Measurements from ENCODE around the gene PSD.

The PSD gene

DNA sequence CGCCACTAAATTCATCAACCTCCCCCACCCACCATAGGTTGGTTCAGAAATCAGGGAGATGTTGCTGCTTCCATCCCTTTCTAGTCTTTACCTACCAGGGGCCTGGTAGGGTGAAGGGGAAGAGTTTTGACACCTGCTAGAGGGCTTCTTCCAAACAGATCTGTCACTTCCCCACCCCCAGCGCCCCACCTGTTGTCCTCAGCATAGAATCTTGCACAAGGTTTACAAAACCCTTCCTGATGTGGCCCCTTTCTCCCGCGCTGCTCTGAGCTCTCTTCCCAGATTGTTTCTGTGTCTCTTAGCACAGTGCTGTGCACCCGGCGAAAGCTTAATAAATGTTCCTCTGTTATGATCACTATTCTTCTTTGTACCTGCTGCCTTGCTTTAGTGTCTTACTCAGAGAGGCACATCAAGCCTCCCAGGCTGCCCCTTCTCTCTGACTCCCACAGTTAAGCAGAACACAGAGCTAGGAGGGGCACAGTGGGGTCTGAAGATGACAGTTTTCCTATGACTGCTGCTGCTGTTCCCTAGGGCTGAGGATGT lies 44.0 kb upstream of the PSD start (continued):
- TF ChIP-seq MYNN (tag by site-specific recombination; IDR thresholded peaks at IDR 0.05; ENCODE audit: borderline replicate concordance), result no peak
- no peak for TF ChIP-seq ZNF555 (tag by site-specific recombination; conservative IDR thresholded peaks at IDR 0.05)
- no peak for TF ChIP-seq IKZF3 (tag by site-specific recombination; IDR thresholded peaks at IDR 0.05)

GRCh38 chr10:102461187-102462054 lies 42.8 kb upstream of the PSD start:
- Histone ChIP-seq H3K4me1 (ENCODE audit: control insufficient read depth, insufficient read depth, low read length) (0 out of 2 replicates have a peak, but pooled peaks cover 2% of the 10 kb centered on the region), H3K4me3 (ENCODE audit: low read depth, low read length) (peak overlapping the region; percentile 21), H3K36me3 (ENCODE audit: control insufficient read depth in 2 of 2, insufficient read depth in 1 of 2, low read length in 2 of 2) (peaks cover 0 to 2% of the 10 kb centered on the region in 2 experiments; a peak in 2 of 3 replicates), H3K27ac (ENCODE audit: extremely low read depth, low read depth, low read length) (no peak overlapping the region; the same call in 1 of the 2 replicates), H3K9me3 (ENCODE audit: control insufficient read depth, insufficient read depth, low read depth, low read length) (no peaks in the 10 kb centered on the region)
- POLR2A ChIA-PET, result interaction anchor here (0.5 to 4.6 kb wide), 10 partner anchors 10 to 403 kb away, joined by 3 to 39 read pairs (median 5); partner anchors contain the start of genes C10orf95, CUEDC2, FBXL15 and NFKB2
- CTCF ChIA-PET, result interaction anchor here (0.6 to 3.9 kb wide), 12 partner anchors 9 to 231 kb away, joined by 3 to 17 read pairs (median 4); partner anchors contain the start of gene SUFU
- TF ChIP-seq SETDB1 (IDR thresholded peaks at IDR 0.05; ENCODE audit: insufficient read length, low read length) (no peak), ZNF549 (tag by site-specific recombination; IDR thresholded peaks at IDR 0.05) (no peak), ZNF654 (tag by site-specific recombination; IDR thresholded peaks at IDR 0.05; ENCODE audit: low read depth) (no peak), ZNF354C (tag by site-specific recombination; IDR thresholded peaks at IDR 0.05; ENCODE audit: borderline replicate concordance, low read depth) (no peak), YY1 (tag by site-specific recombination; IDR thresholded peaks at IDR 0.05) (peak; percentile 97), ZNF10 (tag by site-specific recombination; IDR thresholded peaks at IDR 0.05) (no peak), SALL2 (tag by site-specific recombination; IDR thresholded peaks at IDR 0.05; ENCODE audit: borderline replicate concordance) (no peak), ZNF148 (tag by site-specific recombination; IDR thresholded peaks at IDR 0.05; ENCODE audit: borderline replicate concordance) (no peak), ZNF544 (tag by site-specific recombination; IDR thresholded peaks at IDR 0.05) (no peak), ZNF629 (tag by site-specific recombination; IDR thresholded peaks at IDR 0.05) (peak; percentile 48; the same call in 1 of the 2 replicates), ZNF600 (tag by site-specific recombination; IDR thresholded peaks at IDR 0.05) (peak; percentile 62), ZEB2 (tag by site-specific recombination; IDR thresholded peaks at IDR 0.05) (peak; percentile 88), ZNF529 (tag by site-specific recombination; IDR thresholded peaks at IDR 0.05; ENCODE audit: insufficient replicate concordance) (no peak), ZNF704 (tag by site-specific recombination; IDR thresholded peaks at IDR 0.05) (no peak), ZNF785 (tag by site-specific recombination; IDR thresholded peaks at IDR 0.05) (no peak)
- TF ChIP-seq, protein P1, sequence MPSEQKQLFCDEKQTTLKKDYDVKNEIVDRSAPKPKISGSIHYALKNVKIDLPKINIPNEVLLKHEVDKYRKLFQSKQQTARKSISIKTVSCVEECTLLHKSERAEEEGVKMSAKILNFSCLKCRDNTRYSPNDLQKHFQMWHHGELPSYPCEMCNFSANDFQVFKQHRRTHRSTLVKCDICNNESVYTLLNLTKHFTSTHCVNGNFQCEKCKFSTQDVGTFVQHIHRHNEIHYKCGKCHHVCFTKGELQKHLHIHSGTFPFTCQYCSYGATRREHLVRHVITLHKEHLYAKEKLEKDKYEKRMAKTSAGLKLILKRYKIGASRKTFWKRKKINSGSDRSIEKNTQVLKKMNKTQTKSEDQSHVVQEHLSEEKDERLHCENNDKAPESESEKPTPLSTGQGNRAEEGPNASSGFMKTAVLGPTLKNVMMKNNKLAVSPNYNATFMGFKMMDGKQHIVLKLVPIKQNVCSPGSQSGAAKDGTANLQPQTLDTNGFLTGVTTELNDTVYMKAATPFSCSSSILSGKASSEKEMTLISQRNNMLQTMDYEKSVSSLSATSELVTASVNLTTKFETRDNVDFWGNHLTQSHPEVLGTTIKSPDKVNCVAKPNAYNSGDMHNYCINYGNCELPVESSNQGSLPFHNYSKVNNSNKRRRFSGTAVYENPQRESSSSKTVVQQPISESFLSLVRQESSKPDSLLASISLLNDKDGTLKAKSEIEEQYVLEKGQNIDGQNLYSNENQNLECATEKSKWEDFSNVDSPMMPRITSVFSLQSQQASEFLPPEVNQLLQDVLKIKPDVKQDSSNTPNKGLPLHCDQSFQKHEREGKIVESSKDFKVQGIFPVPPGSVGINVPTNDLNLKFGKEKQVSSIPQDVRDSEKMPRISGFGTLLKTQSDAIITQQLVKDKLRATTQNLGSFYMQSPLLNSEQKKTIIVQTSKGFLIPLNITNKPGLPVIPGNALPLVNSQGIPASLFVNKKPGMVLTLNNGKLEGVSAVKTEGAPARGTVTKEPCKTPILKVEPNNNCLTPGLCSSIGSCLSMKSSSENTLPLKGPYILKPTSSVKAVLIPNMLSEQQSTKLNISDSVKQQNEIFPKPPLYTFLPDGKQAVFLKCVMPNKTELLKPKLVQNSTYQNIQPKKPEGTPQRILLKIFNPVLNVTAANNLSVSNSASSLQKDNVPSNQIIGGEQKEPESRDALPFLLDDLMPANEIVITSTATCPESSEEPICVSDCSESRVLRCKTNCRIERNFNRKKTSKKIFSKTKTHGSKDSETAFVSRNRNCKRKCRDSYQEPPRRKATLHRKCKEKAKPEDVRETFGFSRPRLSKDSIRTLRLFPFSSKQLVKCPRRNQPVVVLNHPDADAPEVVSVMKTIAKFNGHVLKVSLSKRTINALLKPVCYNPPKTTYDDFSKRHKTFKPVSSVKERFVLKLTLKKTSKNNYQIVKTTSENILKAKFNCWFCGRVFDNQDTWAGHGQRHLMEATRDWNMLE (tag by site-specific recombination; conservative IDR thresholded peaks at IDR 0.05; ENCODE audit: low read depth), result peak; percentile 72
- TF ChIP-seq, protein P2, sequence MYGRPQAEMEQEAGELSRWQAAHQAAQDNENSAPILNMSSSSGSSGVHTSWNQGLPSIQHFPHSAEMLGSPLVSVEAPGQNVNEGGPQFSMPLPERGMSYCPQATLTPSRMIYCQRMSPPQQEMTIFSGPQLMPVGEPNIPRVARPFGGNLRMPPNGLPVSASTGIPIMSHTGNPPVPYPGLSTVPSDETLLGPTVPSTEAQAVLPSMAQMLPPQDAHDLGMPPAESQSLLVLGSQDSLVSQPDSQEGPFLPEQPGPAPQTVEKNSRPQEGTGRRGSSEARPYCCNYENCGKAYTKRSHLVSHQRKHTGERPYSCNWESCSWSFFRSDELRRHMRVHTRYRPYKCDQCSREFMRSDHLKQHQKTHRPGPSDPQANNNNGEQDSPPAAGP (tag by site-specific recombination; IDR thresholded peaks at IDR 0.05), result peak; percentile 35; the same call in 1 of the 2 replicates

Measured in HEK293 (cell line).